ENCODE data around the gene SH3GL1. TPM values are rescaled to one million over a fixed set of nuclear protein-coding genes. Genes with fewer than 3 reads are reported as not detected.

The SH3GL1 gene
- total and polyA plus RNA-seq, 9 of the 15 experiments (the other 6 are each of a cell fraction or from before 2014, with no cell fraction given), result 1.7 to 75.3 (median 25.7) TPM

DNA sequence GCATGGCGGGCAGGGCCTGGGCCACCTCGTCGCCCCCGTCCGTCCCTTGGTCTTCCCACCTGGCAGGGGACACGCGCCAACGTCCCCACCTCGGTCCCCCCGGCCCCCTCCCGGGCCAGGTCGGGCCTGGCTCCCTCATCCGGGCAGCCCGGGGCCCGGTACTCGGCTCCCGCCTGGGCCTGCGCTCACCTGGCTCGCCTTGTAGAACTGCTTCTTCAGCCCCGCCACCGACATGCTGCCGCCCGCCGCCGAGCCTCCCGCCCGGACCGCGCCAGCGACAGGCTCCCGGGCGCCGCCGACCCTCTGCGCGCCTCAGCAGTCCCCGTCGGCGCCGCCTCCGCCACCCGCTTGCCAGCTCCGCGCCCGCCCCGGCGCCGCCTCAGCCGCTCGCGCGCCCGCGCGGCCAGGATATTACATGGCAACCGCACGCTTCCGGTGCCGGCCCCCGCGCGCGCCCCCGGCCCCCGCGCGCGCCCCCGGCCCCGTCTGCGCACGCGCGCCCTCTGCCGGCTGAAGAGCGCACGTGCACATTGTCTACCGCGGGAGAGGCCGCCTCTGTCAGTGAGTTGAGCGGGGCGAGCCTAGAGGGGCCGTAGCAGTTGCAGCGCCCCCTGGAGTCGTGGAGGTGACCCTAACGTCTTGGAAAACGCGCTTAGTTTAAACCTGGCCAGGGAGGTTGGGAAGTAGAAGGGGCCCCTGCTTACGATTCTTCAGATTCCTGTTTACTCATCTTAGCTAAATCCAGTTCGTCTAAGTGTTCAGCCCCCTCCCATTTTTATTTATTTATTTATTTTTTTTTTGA lies at the start of gene SH3GL1 (continued):
- TF ChIP-seq SUPT5H (IDR thresholded peaks at IDR 0.05) (no peak), SMAD2 (IDR thresholded peaks at IDR 0.05; ENCODE audit: low read depth, low read length) (no peak), ZSCAN32 (CRISPR knock-in tag; IDR thresholded peaks at IDR 0.05) (no peak), ZFP30 (CRISPR knock-in tag; IDR thresholded peaks at IDR 0.05; ENCODE audit: borderline replicate concordance) (no peak), SRSF1 (IDR thresholded peaks at IDR 0.05; ENCODE audit: low read depth, low read length) (no peak), MAFF (IDR thresholded peaks at IDR 0.05; ENCODE audit: low read length) (no peak), XRCC5 (IDR thresholded peaks at IDR 0.05; ENCODE audit: low read depth, low read length) (peak; percentile 98), NFIX (CRISPR knock-in tag; IDR thresholded peaks at IDR 0.05; ENCODE audit: low read depth) (no peak), NFIC (IDR thresholded peaks at IDR 0.05) (peak; percentile 26; the same call in 1 of the 2 replicates), ESRRB (CRISPR knock-in tag; IDR thresholded peaks at IDR 0.05; ENCODE audit: borderline replicate concordance) (no peak), RREB1 (CRISPR knock-in tag; IDR thresholded peaks at IDR 0.05) (no peak), CXXC5 (CRISPR knock-in tag; IDR thresholded peaks at IDR 0.05) (peak; percentile 73), TRIM28 (IDR thresholded peaks at IDR 0.05) (no peak), KLF6 (CRISPR knock-in tag; IDR thresholded peaks at IDR 0.05; ENCODE audit: borderline replicate concordance) (no peak), HNRNPL (IDR thresholded peaks at IDR 0.05; ENCODE audit: low read depth, low read length) (0 out of 2 replicates have a peak, but pooled peaks have one; percentile 40), SRSF3 (IDR thresholded peaks at IDR 0.05; ENCODE audit: insufficient read depth, low read length) (no peak), HMG20B (CRISPR knock-in tag; IDR thresholded peaks at IDR 0.05) (no peak), ARID3B (CRISPR knock-in tag; IDR thresholded peaks at IDR 0.05; ENCODE audit: borderline replicate concordance) (no peak)
- TF ChIP-seq, protein P1, sequence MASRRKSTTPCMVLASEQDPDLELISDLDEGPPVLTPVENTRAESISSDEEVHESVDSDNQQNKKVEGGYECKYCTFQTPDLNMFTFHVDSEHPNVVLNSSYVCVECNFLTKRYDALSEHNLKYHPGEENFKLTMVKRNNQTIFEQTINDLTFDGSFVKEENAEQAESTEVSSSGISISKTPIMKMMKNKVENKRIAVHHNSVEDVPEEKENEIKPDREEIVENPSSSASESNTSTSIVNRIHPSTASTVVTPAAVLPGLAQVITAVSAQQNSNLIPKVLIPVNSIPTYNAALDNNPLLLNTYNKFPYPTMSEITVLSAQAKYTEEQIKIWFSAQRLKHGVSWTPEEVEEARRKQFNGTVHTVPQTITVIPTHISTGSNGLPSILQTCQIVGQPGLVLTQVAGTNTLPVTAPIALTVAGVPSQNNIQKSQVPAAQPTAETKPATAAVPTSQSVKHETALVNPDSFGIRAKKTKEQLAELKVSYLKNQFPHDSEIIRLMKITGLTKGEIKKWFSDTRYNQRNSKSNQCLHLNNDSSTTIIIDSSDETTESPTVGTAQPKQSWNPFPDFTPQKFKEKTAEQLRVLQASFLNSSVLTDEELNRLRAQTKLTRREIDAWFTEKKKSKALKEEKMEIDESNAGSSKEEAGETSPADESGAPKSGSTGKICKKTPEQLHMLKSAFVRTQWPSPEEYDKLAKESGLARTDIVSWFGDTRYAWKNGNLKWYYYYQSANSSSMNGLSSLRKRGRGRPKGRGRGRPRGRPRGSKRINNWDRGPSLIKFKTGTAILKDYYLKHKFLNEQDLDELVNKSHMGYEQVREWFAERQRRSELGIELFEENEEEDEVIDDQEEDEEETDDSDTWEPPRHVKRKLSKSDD (conservative IDR thresholded peaks at IDR 0.05; ENCODE audit: low read length), result peak; percentile 76; the same call in 1 of the 2 replicates

All from K562 (cell line).